A673 (cell line): ENCODE results near the gene NUDT14.

Experiments
- CTCF ChIP-seq: fragments of 300-800, 200-600 bp; sonication (generic); conservative IDR thresholded peaks from 2 replicates; pipeline ENCODE4 v1.5.1; 2017; ENCODE audit warnings: low read depth, mild to moderate bottlenecking, antibody characterized with exemption, low read length, moderate library complexity, mixed read lengths
- EZH2 ChIP-seq: fragments of 200-600 bp; sonication (generic); IDR thresholded peaks from 2 replicates; pipeline ENCODE4 v1.6.1; 2017; ENCODE audit warnings: borderline replicate concordance, low read depth, mild to moderate bottlenecking, mixed read lengths, antibody characterized with exemption, low read length; ENCODE audit not compliant: poor library complexity, severe bottlenecking

- no peak for TF ChIP-seq EZH2
- no peak for TF ChIP-seq CTCF
Observed at GRCh38 chr14:105131241-105131640, 49.9 kb downstream of the NUDT14 start.
